SK-N-SH (cell line): Measurements from ENCODE around the gene GAL. TPM values are rescaled to one million over a fixed set of nuclear protein-coding genes. Genes with fewer than 3 reads are reported as not detected.
"Not testable (repeated sequence)": the region's sequence is repeated elsewhere in the genome, so short reads cannot be mapped to it uniquely, and the experiment has no call there.

Source experiments
- CTCF ChIA-PET: fragments of 300-600, 350-600 bp; formaldehyde crosslinking; extraction: SDS; loops from one replicate; lab custom pipeline; 2021; lab: Yijun Ruan, JAX
- POLR2A ChIA-PET: fragments of 350-600 bp; sonication (Branson Sonifier 250); formaldehyde crosslinking; extraction: SDS; loops from one replicate; lab custom pipeline; 2020; ENCODE audit warnings: antibody characterized with exemption, inconsistent platforms; lab: Yijun Ruan, JAX
- DNase-seq: peaks from one replicate; pipeline ENCODE4 v3.0.0; 2012
- H2AFZ ChIP-seq: fragments of 200-600 bp; sonication (generic); 2 replicates; pipeline ENCODE4 v1.8.1; 2016; ENCODE audit warnings: antibody characterized with exemption, mild to moderate bottlenecking, low read depth
- H3F3A ChIP-seq: fragments of 200-600 bp; sonication (generic); replicated peaks from 2 replicates; pipeline ENCODE3; 2016; ENCODE audit warnings: antibody characterized with exemption, mild to moderate bottlenecking; ENCODE audit not compliant: insufficient read depth
- H3K27ac ChIP-seq, 2 experiments: fragments of 200-500 bp in 1 of 2; fragments of 200-600 bp in 1 of 2; sonication (Bioruptor generic) in 1 of 2; sonication (generic), shearing (Covaris generic) in 1 of 2; 2 replicates each; pipeline versions ENCODE4 v1.5.1 to v1.6.1; 2014 to 2016; ENCODE audit warnings: low read depth in 2 of 2, inconsistent platforms in 1 of 2, low read length in 1 of 2, mild to moderate bottlenecking in 1 of 2, mixed read lengths in 1 of 2
- H3K27me3 ChIP-seq: fragments of 200-600 bp; sonication (generic), shearing (Covaris generic); 2 replicates; pipeline ENCODE4 v1.6.1; 2016; ENCODE audit warnings: mixed run types; ENCODE audit not compliant: insufficient read depth
- H3K36me3 ChIP-seq, 2 experiments: fragments of 200-500 bp in 1 of 2; fragments of 200-600 bp in 1 of 2; sonication (Bioruptor generic) in 1 of 2; sonication (generic) in 1 of 2; replicated peaks in 1 of 2; 2 replicates each; pipeline versions ENCODE3 to v1.5.1; 2014 to 2016; ENCODE audit warnings: low read length in 1 of 2, mild to moderate bottlenecking in 1 of 2; ENCODE audit not compliant: insufficient read depth in 2 of 2, control insufficient read depth in 1 of 2
- H3K4me1 ChIP-seq, 2 experiments: fragments of 200-500 bp in 1 of 2; fragments of 200-600 bp in 1 of 2; sonication (Bioruptor generic) in 1 of 2; sonication (generic), shearing (Covaris generic) in 1 of 2; 2 replicates each; pipeline versions ENCODE4 v1.5.1 to v1.6.1; 2014 to 2016; ENCODE audit warnings: low read depth in 1 of 2, low read length in 1 of 2, mixed run types in 1 of 2; ENCODE audit not compliant: insufficient read depth in 2 of 2, control insufficient read depth in 1 of 2
- H3K4me2 ChIP-seq: fragments of 200-600 bp; sonication (generic), shearing (Covaris generic); 2 replicates; pipeline ENCODE4 v1.6.1; 2017; ENCODE audit warnings: mixed run types
- H3K4me3 ChIP-seq, 2 experiments: fragments of 200-500 bp in 1 of 2; fragments of 200-600 bp in 1 of 2; sonication (Bioruptor generic) in 1 of 2; sonication (generic), shearing (Covaris generic) in 1 of 2; 2 replicates each; pipeline versions ENCODE4 v1.5.1 to v1.8.1; 2014 to 2016; ENCODE audit warnings: low read depth in 2 of 2, inconsistent platforms in 1 of 2, low read length in 1 of 2, mild to moderate bottlenecking in 1 of 2, mixed read lengths in 1 of 2, moderate library complexity in 1 of 2
- H3K79me2 ChIP-seq: fragments of 200-600 bp; sonication (generic); 2 replicates; pipeline ENCODE4 v1.8.1; 2017; ENCODE audit warnings: mild to moderate bottlenecking; ENCODE audit not compliant: insufficient read depth
- H3K9ac ChIP-seq: fragments of 200-600 bp; sonication (generic); 2 replicates; pipeline ENCODE4 v1.6.1; 2017; ENCODE audit warnings: mixed run types
- H3K9me2 ChIP-seq: fragments of 200-600 bp; sonication (generic); 2 replicates; pipeline ENCODE4 v1.6.1; 2017; ENCODE audit warnings: mixed run types
- H3K9me3 ChIP-seq: fragments of 200-600 bp; sonication (generic); 2 replicates; pipeline ENCODE4 v1.6.1; 2017; ENCODE audit warnings: mixed run types, mild to moderate bottlenecking, moderate library complexity
- H4K20me1 ChIP-seq: fragments of 200-600 bp; sonication (generic); 2 replicates; pipeline ENCODE4 v1.6.1; 2017; ENCODE audit warnings: mild to moderate bottlenecking, mixed run types; ENCODE audit not compliant: insufficient read depth
- EP300 ChIP-seq, 2 experiments: IDR thresholded peaks; 2 replicates each; pipeline versions ENCODE4 v1.4.0 to v1.6.1; 2012; ENCODE audit warnings: borderline replicate concordance in 1 of 2, low read depth in 1 of 2, low read length in 1 of 2
- EZH2phosphoT487 ChIP-seq: fragments of 200-600 bp; sonication (generic); IDR thresholded peaks from 2 replicates; pipeline ENCODE4 v1.6.1; 2017; ENCODE audit warnings: low read depth, mixed run types, mild to moderate bottlenecking, antibody characterized with exemption, moderate library complexity, borderline replicate concordance
- FOSL2 ChIP-seq: IDR thresholded peaks from 2 replicates; pipeline ENCODE4 v1.4.0; 2012; ENCODE audit warnings: low read depth, mild to moderate bottlenecking, moderate library complexity, borderline replicate concordance
- POLR2AphosphoS5 ChIP-seq: IDR thresholded peaks from 2 replicates; pipeline ENCODE4 v1.6.1; 2012; ENCODE audit warnings: low read depth, low read length
- RAD21 ChIP-seq: IDR thresholded peaks from 2 replicates; pipeline ENCODE4 v1.6.1; 2012; ENCODE audit warnings: mild to moderate bottlenecking, low read length
- RXRA ChIP-seq: IDR thresholded peaks from 2 replicates; pipeline ENCODE4 v1.4.0; 2012; ENCODE audit warnings: low read depth, mild to moderate bottlenecking, borderline replicate concordance
- SMC3 ChIP-seq: IDR thresholded peaks from 2 replicates; pipeline ENCODE4 v1.6.1; 2012; ENCODE audit warnings: low read depth, low read length, improper control_type of control experiment
- TEAD4 ChIP-seq: IDR thresholded peaks from 2 replicates; pipeline ENCODE4 v1.4.0; 2012; ENCODE audit warnings: mild to moderate bottlenecking, borderline replicate concordance; ENCODE audit not compliant: insufficient read depth
- YY1 ChIP-seq: IDR thresholded peaks from 2 replicates; pipeline ENCODE4 v1.4.0; 2012; ENCODE audit warnings: low read depth, mild to moderate bottlenecking
- ZBTB33 ChIP-seq: IDR thresholded peaks from 2 replicates; pipeline ENCODE4 v1.4.0; 2012; ENCODE audit warnings: low read depth, borderline replicate concordance
- WGBS: methylation state at CpG from one replicate; pipeline ENCODE4 v1.1.6; 2017; ENCODE audit warnings: low lambda C conversion rate; 5-methylcytosine and 5-hydroxymethylcytosine counted together
- polyA plus RNA-seq, 3 experiments: library from polyadenylated mRNA; depleted of rRNA; stranded (reverse); fragments of >200 nt; gene quantifications; 2 replicates each; pipeline ENCODE4 v1.2.3, GENCODE V29; 2012

The GAL gene
- polyA plus RNA-seq, 1 of the 3 experiments (the other 2 are of a cell fraction) = 1.8 TPM

- H3K9me2 ChIP-seq, POLR2A ChIA-PET, H3K4me2 ChIP-seq, H3K36me3 ChIP-seq, H2AFZ ChIP-seq, DNase-seq, H3K27ac ChIP-seq, H3K79me2 ChIP-seq, H3K9ac ChIP-seq, H3K9me3 ChIP-seq, H3K4me1 ChIP-seq, H3F3A ChIP-seq, H3K4me3 ChIP-seq, H3K27me3 ChIP-seq, CTCF ChIA-PET, H4K20me1 ChIP-seq: not testable (repeated sequence)
- WGBS = 81% methylated on average over 3 of the region's 3 CpGs
Observed at GRCh38 chr11:68639322-68639721, 45.0 kb upstream of the GAL start.

- H3K4me1 ChIP-seq = no peaks in the 10 kb centered on the region; a peak in 1 of 4 replicates
- no peaks in the 10 kb centered on the region for H3K36me3 ChIP-seq
- ChIA-PET POLR2A (no interaction called here), CTCF (no interaction called here)
- H3K9me2 ChIP-seq = no peaks in the 10 kb centered on the region
- peak; percentile 12 for DNase-seq
- no peaks in the 10 kb centered on the region for H3K79me2 ChIP-seq
- TF ChIP-seq TEAD4 (no peak), ZBTB33 (no peak), SMC3 (no peak), POLR2AphosphoS5 (no peak), EZH2phosphoT487 (no peak), RXRA (no peak)
- H3F3A ChIP-seq = no peaks in the 10 kb centered on the region
- H3K4me3 ChIP-seq = no peak overlapping the region
- H2AFZ ChIP-seq = no peak overlapping the region
- no peak overlapping the region for H3K27ac ChIP-seq
- 84% methylated on average over 13 of the region's 15 CpGs for WGBS
- peaks cover 7% of the 10 kb centered on the region; the same call in 1 of the 2 replicates for H3K27me3 ChIP-seq
- H3K9ac ChIP-seq = no peak overlapping the region
- H3K4me2 ChIP-seq = no peak overlapping the region
- H3K9me3 ChIP-seq = peaks cover 4% of the 10 kb centered on the region
- H4K20me1 ChIP-seq = no peaks in the 10 kb centered on the region
Observed at GRCh38 chr11:68641880-68642279, 42.5 kb upstream of the GAL start.

GRCh38 chr11:68643585-68643984 is 40.8 kb upstream of the GAL start:
- POLR2A ChIA-PET = no interaction called here
- Histone ChIP-seq H3K79me2 (no peaks in the 10 kb centered on the region), H3K9me3 (peaks cover 7% of the 10 kb centered on the region), H3K4me2 (no peak overlapping the region), H2AFZ (no peak overlapping the region), H3F3A (no peaks in the 10 kb centered on the region), H4K20me1 (no peaks in the 10 kb centered on the region), H3K9ac (no peak overlapping the region), H3K4me1 (no peaks in the 10 kb centered on the region; a peak in 1 of 4 replicates), H3K4me3 (no peak overlapping the region), H3K27me3 (peaks cover 7% of the 10 kb centered on the region; the same call in 1 of the 2 replicates), H3K27ac (no peak overlapping the region), H3K9me2 (no peaks in the 10 kb centered on the region), H3K36me3 (no peaks in the 10 kb centered on the region)
- CTCF ChIA-PET = interaction anchor here (0.7 to 1.0 kb wide), 2 partner anchors 10 to 28 kb away, joined by 3 read pairs; no protein-coding TSS in a partner anchor
- 57% methylated on average over 12 of the region's 12 CpGs for WGBS
- peak; percentile 5 for DNase-seq
- TF ChIP-seq FOSL2 (no peak), EP300 (IDR thresholded peaks at IDR 0.05; ENCODE audit: borderline replicate concordance in 1 of 2, low read depth in 1 of 2, low read length in 1 of 2) (no peak), YY1 (no peak), EZH2phosphoT487 (no peak), RAD21 (peak; percentile 36; the same call in 1 of the 2 replicates), TEAD4 (no peak)
